HCT116 (cell line): ENCODE measurements around the gene LPCAT2. TPM values are rescaled to one million over a fixed set of nuclear protein-coding genes. Genes with fewer than 3 reads are reported as not detected.

ENCODE experiments used
- ATAC-seq: fragments of 200-7000 bp; cut with Tn5 transposase; 2 replicates; pipeline ENCODE4 v1.9.1; 2020; ENCODE audit warnings: mild to moderate bottlenecking, moderate library complexity
- BruUV-seq: library from RNA; stranded (reverse); fragments of 400-500 nt; replicated peaks from 2 replicates; lab custom pipeline; 2021; lab: Mats Ljungman, UMichigan
- CTCF ChIA-PET: fragments of 300-600 bp; sonication (Branson Sonifier 250); formaldehyde crosslinking; loops from one replicate; lab custom pipeline; 2021; ENCODE audit warnings: antibody characterized with exemption; lab: Charles Lee
- POLR2A ChIA-PET: fragments of 300-600, 350-600 bp; sonication (Branson Sonifier 250); formaldehyde crosslinking; loops from one replicate; lab custom pipeline; 2021; ENCODE audit warnings: antibody characterized with exemption; lab: Charles Lee
- RAD21 ChIA-PET, 2 experiments: fragments of 300-600 bp; sonication (Branson Sonifier 250); formaldehyde crosslinking; loops; one replicate each; lab custom pipeline; 2023; ENCODE audit warnings: low total read pairs in 2 of 2; ENCODE audit not compliant: uncharacterized antibody in 2 of 2, unreplicated experiment in 2 of 2, low non-redundant PET in 1 of 2; lab: Charles Lee
- DNase-seq: peaks from one replicate; pipeline ENCODE4 v3.0.0-alpha.2; 2010; ENCODE audit warnings: low read depth, low spot score
- H2AFZ ChIP-seq: fragments of 200-600 bp; shearing (Covaris generic), sonication (generic); 2 replicates; pipeline ENCODE4 v1.6.1; 2017; ENCODE audit warnings: low read depth, mixed run types, mixed read lengths, antibody characterized with exemption, low read length; ENCODE audit not compliant: poor library complexity, severe bottlenecking
- H3K27ac ChIP-seq: 2 replicates; pipeline ENCODE4 v1.5.1; 2012; ENCODE audit warnings: low read depth, low read length
- H3K27me3 ChIP-seq: fragments of 200-600 bp; sonication (generic); 2 replicates; pipeline ENCODE4 v1.6.1; 2016; ENCODE audit warnings: mixed run types, low read length, mixed read lengths; ENCODE audit not compliant: insufficient read depth
- H3K36me3 ChIP-seq, 2 experiments: fragments of 200-500 bp in 1 of 2; fragments of 200-600 bp in 1 of 2; sonication (Bioruptor generic) in 1 of 2; sonication (generic) in 1 of 2; 2 replicates each; pipeline versions ENCODE4 v1.5.1 to v1.6.1; 2014 to 2016; ENCODE audit warnings: low read length in 2 of 2, inconsistent platforms in 1 of 2, mixed read lengths in 1 of 2, mixed run types in 1 of 2; ENCODE audit not compliant: insufficient read depth in 2 of 2, control insufficient read depth in 1 of 2
- H3K4me1 ChIP-seq, 2 experiments: fragments of 200-600 bp in 1 of 2; sonication (generic) in 1 of 2; 2 replicates each; pipeline versions ENCODE4 v1.5.1 to v1.6.1; 2012 to 2017; ENCODE audit warnings: low read length in 2 of 2, inconsistent platforms in 1 of 2, mild to moderate bottlenecking in 1 of 2, mixed read lengths in 1 of 2, mixed run types in 1 of 2, moderate library complexity in 1 of 2; ENCODE audit not compliant: insufficient read depth in 2 of 2, control insufficient read depth in 1 of 2
- H3K4me2 ChIP-seq: fragments of 200-600 bp; sonication (generic); 2 replicates; pipeline ENCODE4 v1.6.1; 2017; ENCODE audit warnings: mixed run types, low read length, mixed read lengths
- H3K4me3 ChIP-seq, 2 experiments: fragments of 200-600 bp in 1 of 2; sonication (generic) in 1 of 2; replicated peaks in 1 of 2; 2 replicates each; pipeline ENCODE4 v1.5.1; 2011 to 2016; ENCODE audit warnings: low read length in 2 of 2, control low read depth in 1 of 2, low read depth in 1 of 2, mild to moderate bottlenecking in 1 of 2, mixed read lengths in 1 of 2, mixed run types in 1 of 2
- H3K79me2 ChIP-seq: fragments of 200-600 bp; sonication (generic); 2 replicates; pipeline ENCODE4 v1.6.1; 2017; ENCODE audit warnings: mild to moderate bottlenecking, mixed run types, low read length, moderate library complexity, mixed read lengths; ENCODE audit not compliant: insufficient read depth
- H3K9ac ChIP-seq: fragments of 200-600 bp; sonication (generic); 2 replicates; pipeline ENCODE4 v1.6.1; 2016; ENCODE audit warnings: low read length, mixed read lengths
- H3K9me2 ChIP-seq: fragments of 200-600 bp; sonication (generic), shearing (Covaris generic); 2 replicates; pipeline ENCODE4 v1.6.1; 2017; ENCODE audit warnings: mixed run types, mild to moderate bottlenecking, moderate library complexity; ENCODE audit not compliant: insufficient read depth
- H3K9me3 ChIP-seq, 2 experiments: fragments of 200-500 bp in 1 of 2; fragments of 200-600 bp in 1 of 2; sonication (Bioruptor generic) in 1 of 2; sonication (generic) in 1 of 2; 2 replicates each; pipeline ENCODE4 v1.6.1; 2014 to 2017; ENCODE audit warnings: low read length in 2 of 2, mixed read lengths in 2 of 2, inconsistent platforms in 1 of 2, low read depth in 1 of 2, mild to moderate bottlenecking in 1 of 2, mixed run types in 1 of 2, moderate library complexity in 1 of 2; ENCODE audit not compliant: control insufficient read depth in 1 of 2, insufficient read depth in 1 of 2
- H4K20me1 ChIP-seq: fragments of 200-600 bp; sonication (generic), shearing (Covaris generic); 2 replicates; pipeline ENCODE4 v1.6.1; 2017; ENCODE audit warnings: mixed run types, mild to moderate bottlenecking, moderate library complexity; ENCODE audit not compliant: insufficient read depth
- CEBPB ChIP-seq: IDR thresholded peaks from 2 replicates; pipeline ENCODE4 v1.6.1; 2012; ENCODE audit warnings: low read depth
- EZH2 ChIP-seq: fragments of 200-600 bp; sonication (generic); IDR thresholded peaks from 2 replicates; pipeline ENCODE4 v1.6.1; 2017; ENCODE audit warnings: antibody characterized with exemption, mixed run types
- EZH2phosphoT487 ChIP-seq: fragments of 200-600 bp; IDR thresholded peaks from 2 replicates; pipeline ENCODE4 v1.6.1; 2018; ENCODE audit warnings: antibody characterized with exemption, borderline replicate concordance
- FOSL1 ChIP-seq: IDR thresholded peaks from 2 replicates; pipeline ENCODE4 v1.6.1; 2012; ENCODE audit warnings: low read depth
- POLR2A ChIP-seq: IDR thresholded peaks from 2 replicates; pipeline ENCODE4 v1.7.0; 2011; ENCODE audit warnings: borderline replicate concordance; ENCODE audit not compliant: insufficient read depth, insufficient read length; ENCODE audit errors: extremely low read depth
- RAD21 ChIP-seq: IDR thresholded peaks from 2 replicates; pipeline ENCODE4 v1.6.1; 2012; ENCODE audit warnings: low read depth, mild to moderate bottlenecking
- SP1 ChIP-seq: IDR thresholded peaks from 2 replicates; pipeline ENCODE4 v1.6.1; 2012; ENCODE audit warnings: low read depth
- intact Hi-C: fragments of 100-400 bp; cut with micrococcal nuclease; formaldehyde crosslinking; loops from 2 replicates; pipeline ENCODE4 v1.10.0; 2022
- total RNA-seq: library from RNA; stranded (reverse); gene quantifications from one replicate; pipeline ENCODE4 v1.2.1, GENCODE V29; 2021; ENCODE audit not compliant: unreplicated experiment
- TF ChIP-seq, protein P1 (sequence below): IDR thresholded peaks from 2 replicates; pipeline ENCODE4 v1.6.1; 2012; ENCODE audit warnings: low read depth

LPCAT2 gene
- total RNA-seq, 1 experiment from 2014 or later = 13.1 TPM

DNA sequence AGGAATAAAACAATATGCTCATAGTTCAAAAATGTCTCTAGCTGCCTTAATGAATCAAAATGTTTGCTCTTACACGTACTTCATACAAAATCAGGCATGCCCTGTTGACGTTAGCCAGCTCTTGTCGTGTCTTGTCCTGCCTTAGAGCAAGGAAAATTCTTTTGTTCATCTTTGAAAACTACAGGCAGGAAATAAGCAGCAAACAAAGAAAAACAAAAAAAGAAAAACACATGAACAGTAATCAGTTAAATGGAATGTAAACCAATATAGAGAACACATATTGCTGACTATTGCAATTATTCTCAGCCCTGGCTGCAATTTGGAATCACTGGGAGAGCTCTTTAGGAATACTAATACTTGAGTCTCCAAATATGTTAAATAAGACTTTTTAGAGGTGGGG lies 59.3 kb downstream of the LPCAT2 start:
- no peaks in the 10 kb centered on the region for H3K79me2 ChIP-seq
- H4K20me1 ChIP-seq = no peaks in the 10 kb centered on the region
- no peaks in the 10 kb centered on the region for H3K9me2 ChIP-seq
- H3K9ac ChIP-seq = no peak overlapping the region
- DNase-seq (no peak), ATAC-seq (no peak)
- H3K27me3 ChIP-seq = no peaks in the 10 kb centered on the region
- no peak overlapping the region for H2AFZ ChIP-seq
- ChIA-PET RAD21 (no interaction called here), POLR2A (no interaction called here), CTCF (no interaction called here)
- no peak overlapping the region for H3K27ac ChIP-seq
- no peak overlapping the region for H3K4me2 ChIP-seq
- H3K9me3 ChIP-seq = no peaks in the 10 kb centered on the region
- no TSS peak for BruUV-seq
- no peak for TF ChIP-seq CEBPB
- no peak for TF ChIP-seq FOSL1
- no peak for TF ChIP-seq EZH2phosphoT487
- no peak for TF ChIP-seq SP1
- TF ChIP-seq EZH2 = no peak
- TF ChIP-seq POLR2A = no peak
- no peaks in the 10 kb centered on the region for H3K36me3 ChIP-seq
- intact Hi-C loops = no loop called here
- H3K4me1 ChIP-seq = no peaks in the 10 kb centered on the region
- no peak overlapping the region for H3K4me3 ChIP-seq

DNA sequence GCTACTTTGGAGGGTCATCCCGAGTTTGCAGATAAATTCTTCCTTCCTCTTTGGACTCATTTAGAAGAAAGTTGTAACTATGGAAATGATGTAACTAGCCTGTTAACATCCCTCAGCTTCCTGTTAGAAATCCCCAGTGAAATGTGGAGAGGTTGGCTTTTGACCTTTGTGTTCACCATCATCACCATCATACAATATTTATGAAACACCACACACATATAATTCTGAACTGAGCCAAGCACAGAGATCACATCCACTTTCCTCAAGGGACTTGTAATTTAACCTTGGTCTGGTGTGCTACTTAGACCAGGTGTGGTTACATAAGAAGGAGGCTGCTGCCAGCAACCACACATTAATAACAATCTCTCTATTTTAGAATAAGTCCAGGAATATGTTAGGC lies 60.2 kb downstream of the LPCAT2 start:
- intact Hi-C loops = no loop called here
- Histone ChIP-seq H2AFZ (no peak overlapping the region), H3K4me1 (no peaks in the 10 kb centered on the region), H4K20me1 (no peaks in the 10 kb centered on the region), H3K9me3 (no peaks in the 10 kb centered on the region), H3K36me3 (no peaks in the 10 kb centered on the region), H3K4me2 (no peak overlapping the region), H3K27me3 (no peaks in the 10 kb centered on the region), H3K9me2 (no peaks in the 10 kb centered on the region), H3K4me3 (no peak overlapping the region), H3K27ac (no peak overlapping the region), H3K79me2 (no peaks in the 10 kb centered on the region), H3K9ac (no peak overlapping the region)
- DNase-seq (no peak), ATAC-seq (no peak)
- BruUV-seq = no TSS peak
- TF ChIP-seq RAD21 = no peak
- TF ChIP-seq, protein P1, sequence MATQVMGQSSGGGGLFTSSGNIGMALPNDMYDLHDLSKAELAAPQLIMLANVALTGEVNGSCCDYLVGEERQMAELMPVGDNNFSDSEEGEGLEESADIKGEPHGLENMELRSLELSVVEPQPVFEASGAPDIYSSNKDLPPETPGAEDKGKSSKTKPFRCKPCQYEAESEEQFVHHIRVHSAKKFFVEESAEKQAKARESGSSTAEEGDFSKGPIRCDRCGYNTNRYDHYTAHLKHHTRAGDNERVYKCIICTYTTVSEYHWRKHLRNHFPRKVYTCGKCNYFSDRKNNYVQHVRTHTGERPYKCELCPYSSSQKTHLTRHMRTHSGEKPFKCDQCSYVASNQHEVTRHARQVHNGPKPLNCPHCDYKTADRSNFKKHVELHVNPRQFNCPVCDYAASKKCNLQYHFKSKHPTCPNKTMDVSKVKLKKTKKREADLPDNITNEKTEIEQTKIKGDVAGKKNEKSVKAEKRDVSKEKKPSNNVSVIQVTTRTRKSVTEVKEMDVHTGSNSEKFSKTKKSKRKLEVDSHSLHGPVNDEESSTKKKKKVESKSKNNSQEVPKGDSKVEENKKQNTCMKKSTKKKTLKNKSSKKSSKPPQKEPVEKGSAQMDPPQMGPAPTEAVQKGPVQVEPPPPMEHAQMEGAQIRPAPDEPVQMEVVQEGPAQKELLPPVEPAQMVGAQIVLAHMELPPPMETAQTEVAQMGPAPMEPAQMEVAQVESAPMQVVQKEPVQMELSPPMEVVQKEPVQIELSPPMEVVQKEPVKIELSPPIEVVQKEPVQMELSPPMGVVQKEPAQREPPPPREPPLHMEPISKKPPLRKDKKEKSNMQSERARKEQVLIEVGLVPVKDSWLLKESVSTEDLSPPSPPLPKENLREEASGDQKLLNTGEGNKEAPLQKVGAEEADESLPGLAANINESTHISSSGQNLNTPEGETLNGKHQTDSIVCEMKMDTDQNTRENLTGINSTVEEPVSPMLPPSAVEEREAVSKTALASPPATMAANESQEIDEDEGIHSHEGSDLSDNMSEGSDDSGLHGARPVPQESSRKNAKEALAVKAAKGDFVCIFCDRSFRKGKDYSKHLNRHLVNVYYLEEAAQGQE = no peak
- RAD21 ChIA-PET = no interaction called here
- POLR2A ChIA-PET = no interaction called here
- CTCF ChIA-PET = no interaction called here
